GM12872 (cell line): ENCODE data around the gene METTL26.

Source experiments
- CTCF ChIP-seq: IDR thresholded peaks from 3 replicates; pipeline ENCODE4 v1.5.1; 2011; ENCODE audit warnings: low read depth, mild to moderate bottlenecking, low read length, moderate library complexity; ENCODE audit not compliant: insufficient read depth

Gene METTL26

GRCh38 chr16:648781-649589 lies 12.9 kb upstream of the METTL26 start, which contains the start of gene WDR90:
Gene WDR90, plus strand, starts transcription at chr16:649365. Its CDS starts 52 bp downstream, at chr16:649417.
- TF ChIP-seq CTCF: no peak

- peak; percentile 81 for TF ChIP-seq CTCF
These were observed 12.1 kb upstream of the METTL26 start for GRCh38 chr16:648071-648780.

GRCh38 chr16:647173-647902 lies 11.2 kb upstream of the METTL26 start:
- TF ChIP-seq CTCF: no peak

GRCh38 chr16:646679-647172 lies 10.6 kb upstream of the METTL26 start:
- no peak for TF ChIP-seq CTCF

- TF ChIP-seq CTCF: no peak
These were observed 10.0 kb upstream of the METTL26 start for GRCh38 chr16:645852-646678.

GRCh38 chr16:644556-644955 lies 8.5 kb upstream of the METTL26 start:
- no peak for TF ChIP-seq CTCF

GRCh38 chr16:643050-643368 lies 6.9 kb upstream of the METTL26 start:
- no peak for TF ChIP-seq CTCF
